ENCODE results near the gene ROCK2.

The ROCK2 gene

DNA sequence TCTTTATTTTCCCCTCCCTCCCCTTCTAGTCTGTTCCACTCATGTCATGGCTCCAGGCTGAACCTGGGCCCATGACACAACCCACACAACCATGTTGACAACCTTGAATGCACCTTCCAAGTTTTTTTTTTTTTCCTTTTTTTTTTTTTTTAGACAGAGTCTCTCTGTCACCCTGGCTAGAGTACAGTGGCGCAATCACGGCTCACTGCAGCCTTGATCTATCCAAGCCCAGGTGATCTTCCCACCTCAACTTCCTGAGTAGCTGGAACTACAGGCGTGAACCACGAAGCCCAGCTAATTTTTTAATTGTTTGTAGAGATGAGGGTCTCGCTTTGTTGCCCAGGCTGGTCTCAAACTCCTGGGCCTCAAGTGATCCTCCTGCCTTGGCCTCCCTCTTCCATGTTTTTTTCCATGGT is 21.9 kb upstream of the ROCK2 start:
- no peak for DNase-seq

DNA sequence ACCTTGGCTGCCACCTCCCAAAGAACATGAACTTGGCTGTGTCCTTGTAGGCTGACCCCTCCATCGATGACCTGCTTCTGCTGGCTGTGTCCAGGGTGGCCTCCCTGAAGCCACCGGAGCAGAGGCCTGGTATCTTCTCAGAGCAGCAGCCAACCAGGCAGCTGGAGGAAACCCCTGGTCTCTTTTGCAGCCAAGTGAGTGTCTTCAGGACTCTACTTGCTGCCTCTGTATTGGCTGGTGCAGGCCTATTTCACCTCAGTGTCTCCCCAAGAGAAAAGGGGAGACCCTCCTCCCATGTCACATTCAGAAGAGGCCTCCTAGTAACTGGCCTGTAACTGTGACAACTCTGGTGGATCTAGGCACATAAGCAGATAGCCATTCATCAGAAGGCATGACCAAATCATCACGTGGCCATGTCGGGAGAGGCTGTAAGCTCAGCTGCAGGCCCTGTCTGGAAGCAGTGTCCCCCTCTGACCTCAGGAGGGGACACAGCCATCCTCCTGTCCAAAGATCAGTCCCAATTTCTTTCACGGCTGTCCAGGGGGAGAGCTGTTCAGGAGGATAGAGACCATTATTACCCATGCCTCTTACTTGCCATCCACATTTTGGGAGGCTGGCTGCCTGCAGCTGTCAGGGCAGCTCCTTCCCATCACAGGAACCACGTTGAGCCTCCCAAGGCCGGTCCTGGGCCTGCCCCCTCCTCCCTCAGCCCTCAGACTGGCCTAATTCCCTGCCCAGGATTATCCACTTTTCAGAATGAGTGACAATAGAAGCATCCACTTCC is 20.9 kb upstream of the ROCK2 start:
- DNase-seq: no peak

GRCh38 chr2:11364565-11364887 is 20.1 kb upstream of the ROCK2 start:
- DNase-seq: no peak

GRCh38 chr2:11363868-11364564 is 19.6 kb upstream of the ROCK2 start:
- DNase-seq: no peak

- no peak for DNase-seq
Observed at GRCh38 chr2:11359865-11360264, 15.4 kb upstream of the ROCK2 start.

DNA sequence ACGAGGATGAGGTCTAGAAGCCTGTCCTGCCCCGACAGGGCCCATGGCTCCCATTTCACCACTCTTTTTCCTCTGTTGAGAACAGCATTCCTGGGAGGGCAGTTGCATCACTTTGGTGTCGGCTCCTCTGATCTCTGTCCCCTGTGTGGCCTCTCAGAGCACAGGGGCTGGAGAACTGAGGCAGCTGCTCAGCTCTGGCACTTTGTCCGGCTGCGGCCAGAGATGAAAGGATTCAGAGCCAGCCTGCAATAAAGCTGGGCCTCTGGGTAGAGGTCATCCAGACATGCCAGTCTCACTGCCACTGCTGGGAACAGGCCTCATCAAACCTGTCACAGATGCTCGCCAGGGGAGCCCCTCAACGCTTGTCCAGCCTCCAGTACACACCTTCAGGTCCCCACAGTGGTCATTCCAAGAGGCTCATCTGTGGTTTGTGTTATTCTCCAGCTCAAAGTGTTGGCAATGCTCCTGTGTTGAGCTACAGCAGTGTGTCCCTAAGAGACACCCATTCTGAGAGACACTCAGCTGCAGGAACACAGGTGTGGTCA is 13.1 kb upstream of the ROCK2 start:
- DNase-seq: no peak

GRCh38 chr2:11356764-11357163 is 12.3 kb upstream of the ROCK2 start:
- DNase-seq: no peak

GRCh38 chr2:11355194-11356053 is 11.0 kb upstream of the ROCK2 start:
- DNase-seq: no peak

GRCh38 chr2:11354363-11355154 is 10.1 kb upstream of the ROCK2 start:
- no peak for DNase-seq

GRCh38 chr2:11352781-11353537 is 8.5 kb upstream of the ROCK2 start:
- no peak for DNase-seq

GRCh38 chr2:11348209-11348749 is 3.8 kb upstream of the ROCK2 start:
- no peak for DNase-seq

GRCh38 chr2:11347403-11347959 is 3.0 kb upstream of the ROCK2 start:
- no peak for DNase-seq

DNA sequence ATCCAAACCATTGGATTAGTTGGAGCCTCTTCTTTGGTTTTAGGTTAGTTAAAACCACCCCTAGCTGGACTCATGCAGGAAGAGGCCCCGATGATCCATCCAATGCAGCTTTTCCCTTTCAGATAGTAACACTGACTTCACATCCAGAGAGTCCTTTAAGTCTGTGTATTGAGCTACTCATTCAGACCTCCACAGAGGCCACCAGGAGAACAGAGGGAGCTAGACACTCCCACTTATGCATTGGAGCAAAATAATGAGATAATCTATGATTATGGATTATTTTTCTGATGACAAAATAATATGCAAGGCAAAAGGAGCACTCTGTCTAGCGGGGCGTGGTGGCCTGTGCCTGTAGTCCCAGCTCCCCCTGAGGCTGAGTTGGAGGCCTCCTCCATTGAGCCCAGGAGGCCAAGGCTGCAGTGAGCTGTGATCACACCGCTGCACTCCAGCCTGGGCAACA is 1.6 kb upstream of the ROCK2 start:
- DNase-seq: no peak

GRCh38 chr2:11344956-11345677 is 681 bp upstream of the ROCK2 start:
- DNase-seq: no peak

DNA sequence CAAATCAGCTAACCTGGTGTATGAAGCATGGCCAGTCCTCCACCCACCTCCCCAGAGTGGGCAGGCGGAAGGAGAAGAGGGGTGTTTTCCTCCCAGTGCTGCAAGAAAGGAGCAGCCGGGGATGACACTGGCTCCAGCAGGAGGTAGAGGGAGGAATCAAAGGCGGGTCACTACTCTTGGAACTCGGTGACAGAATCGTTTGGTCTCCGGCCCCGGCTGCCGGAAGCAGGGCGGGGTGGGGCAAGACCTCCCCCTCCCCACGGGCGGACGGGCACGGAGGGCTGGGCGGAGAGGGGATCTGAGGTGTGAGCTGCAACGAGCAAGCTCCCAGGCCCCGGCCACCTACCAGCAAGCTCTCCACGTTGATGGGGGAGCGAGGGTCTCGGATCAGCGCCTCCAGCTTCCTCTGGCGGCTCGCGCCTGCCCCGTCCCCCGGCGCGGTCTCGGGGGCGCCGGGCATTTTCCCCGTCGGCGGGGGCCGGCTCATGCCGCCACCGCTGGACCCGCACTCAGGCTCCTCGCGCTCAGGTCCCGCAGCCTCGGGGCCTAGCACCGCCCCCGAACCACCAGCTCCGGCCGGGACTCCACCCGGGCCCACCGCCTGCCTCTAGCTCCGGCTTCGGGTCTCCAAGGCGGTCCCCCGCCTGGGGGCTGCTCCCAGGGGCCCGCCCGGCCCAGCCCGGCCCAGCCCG is 640 bp downstream of the ROCK2 start:
- no peak for DNase-seq

DNA sequence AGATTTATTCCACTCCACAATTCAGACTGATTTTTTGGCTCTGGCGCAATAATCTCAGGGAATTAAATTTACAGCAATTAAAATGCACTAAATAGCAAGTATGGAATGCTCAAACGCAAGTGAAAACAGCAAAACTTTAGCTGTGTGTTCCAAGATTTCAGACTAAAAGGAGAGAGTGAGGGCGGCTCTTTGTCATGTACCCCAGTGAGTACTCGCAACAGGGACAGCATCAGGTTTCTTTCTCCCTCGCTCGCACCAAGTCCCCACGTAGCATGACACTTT is 1.1 kb downstream of the ROCK2 start:
- no peak for DNase-seq

DNA sequence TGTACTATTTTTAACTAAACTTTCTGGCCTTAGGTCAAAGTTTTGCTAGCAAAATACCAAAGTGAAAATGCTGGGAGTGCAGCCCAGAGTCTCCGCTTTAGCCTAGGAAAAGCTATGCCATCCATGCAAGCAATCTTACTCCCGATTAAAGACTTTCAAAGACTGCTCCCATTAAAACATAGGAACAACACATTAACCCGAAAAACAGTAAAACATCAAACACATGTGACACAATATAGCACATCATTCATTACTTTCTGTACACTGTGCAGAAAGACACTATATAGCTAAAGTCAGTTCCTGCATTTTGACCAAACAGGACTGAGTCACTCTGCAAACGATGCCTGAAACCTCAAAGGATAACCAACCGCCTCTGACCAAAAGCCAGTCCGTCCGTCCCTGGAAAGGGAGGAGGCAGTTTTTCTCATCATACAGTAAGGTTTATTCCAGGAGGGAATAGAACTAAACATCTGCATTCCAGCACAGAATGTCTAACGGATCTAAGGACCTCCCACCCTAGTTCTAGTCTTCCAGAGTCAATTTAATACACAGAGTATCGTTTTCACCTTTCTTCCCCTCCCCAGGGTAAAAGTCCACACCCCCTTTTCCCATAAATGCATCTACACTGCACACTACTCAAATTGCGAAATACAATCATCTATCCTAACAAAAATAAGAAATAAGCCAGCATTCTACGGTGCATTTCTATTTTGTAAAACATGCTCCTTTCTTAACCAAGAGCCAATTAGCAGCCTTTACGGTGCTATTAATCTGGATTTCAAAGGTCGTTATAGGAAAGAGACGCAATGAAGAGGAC is 1.7 kb downstream of the ROCK2 start:
- DNase-seq: no peak

DNA sequence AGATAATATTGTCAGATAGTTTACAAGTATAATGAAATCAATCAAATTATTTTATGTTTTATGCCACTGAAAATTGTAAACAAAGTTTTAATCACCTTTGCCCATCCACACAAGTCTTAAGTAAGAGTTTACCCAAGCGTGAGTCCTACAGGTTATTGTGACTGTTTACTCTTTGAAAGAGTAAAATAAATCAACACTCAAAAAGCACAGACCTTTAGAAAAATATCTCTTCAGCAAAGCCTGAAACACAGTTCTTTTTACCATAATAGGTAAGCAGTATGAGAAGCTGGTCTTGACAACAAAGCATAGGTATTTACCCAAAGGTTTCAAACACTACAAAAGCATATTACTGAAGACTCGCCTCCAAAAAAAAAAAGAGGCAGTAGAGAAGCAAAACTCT is 3.7 kb downstream of the ROCK2 start:
- DNase-seq: no peak

DNA sequence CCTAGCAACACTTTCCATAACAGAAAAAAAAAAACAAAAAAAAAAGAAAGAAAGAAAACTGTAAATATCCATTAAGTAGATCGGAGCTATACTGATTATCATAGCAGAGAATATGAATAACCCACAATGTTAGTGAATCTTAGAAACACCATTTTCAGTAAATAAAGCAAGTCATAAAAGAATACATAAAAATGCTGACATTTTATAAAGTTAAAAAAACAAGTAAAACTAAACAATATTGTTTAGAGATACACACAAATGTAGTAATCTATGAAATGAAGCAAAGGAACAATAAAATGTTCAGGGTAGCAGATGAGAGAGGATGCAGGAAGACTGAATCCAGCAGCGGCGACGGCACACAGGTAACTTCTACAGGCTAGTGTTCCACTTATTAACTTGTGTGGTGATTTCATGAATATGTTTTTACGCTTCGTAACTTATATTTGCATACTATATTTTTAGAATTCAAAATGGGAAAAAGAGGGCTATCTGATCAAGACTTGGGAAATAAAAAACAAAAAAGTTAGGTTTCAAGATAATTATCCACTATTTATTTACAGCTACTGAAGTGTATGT is 4.8 kb downstream of the ROCK2 start:
- DNase-seq: no peak

Data from NCI-H446 treated with DMSO at 0.1 percent for 48 hours (cell line).